Neural progenitor cell (in vitro differentiated cells): ENCODE measurements around the gene IL17A.

Source experiments
- EZH2 ChIP-seq: fragments of 200-600 bp; sonication (generic); IDR thresholded peaks from 2 replicates; pipeline ENCODE4 v1.6.1; 2017; ENCODE audit warnings: antibody characterized with exemption, mild to moderate bottlenecking, moderate library complexity
- EZH2phosphoT487 ChIP-seq: fragments of 200-600 bp; sonication (generic); IDR thresholded peaks from 2 replicates; pipeline ENCODE4 v1.6.1; 2017; ENCODE audit warnings: antibody characterized with exemption
- TF ChIP-seq, protein P1 (sequence below): fragments of 200-600 bp; sonication (generic); IDR thresholded peaks from 2 replicates; pipeline ENCODE4 v1.5.1; 2017; ENCODE audit warnings: antibody characterized with exemption, mild to moderate bottlenecking

DNA sequence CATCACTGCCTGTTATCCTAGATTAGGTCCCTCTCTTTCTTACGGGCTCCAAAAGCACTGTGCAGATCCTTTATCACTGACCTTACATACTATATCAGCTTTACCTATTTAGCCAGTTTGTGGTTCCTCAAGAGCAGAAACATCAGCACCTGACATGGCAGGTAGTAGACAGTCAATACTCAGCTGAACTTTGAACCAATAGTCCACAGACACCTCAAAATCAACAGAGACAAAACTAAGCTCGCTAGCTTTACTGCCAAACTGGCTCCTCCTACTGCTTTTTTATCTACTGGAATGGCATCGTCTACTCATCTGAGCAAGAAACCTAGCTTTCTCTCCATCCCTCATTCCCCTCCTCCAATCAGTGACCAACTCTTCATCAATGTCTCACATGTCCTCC is 5.6 kb downstream of the IL17A start:
- TF ChIP-seq, protein P1, sequence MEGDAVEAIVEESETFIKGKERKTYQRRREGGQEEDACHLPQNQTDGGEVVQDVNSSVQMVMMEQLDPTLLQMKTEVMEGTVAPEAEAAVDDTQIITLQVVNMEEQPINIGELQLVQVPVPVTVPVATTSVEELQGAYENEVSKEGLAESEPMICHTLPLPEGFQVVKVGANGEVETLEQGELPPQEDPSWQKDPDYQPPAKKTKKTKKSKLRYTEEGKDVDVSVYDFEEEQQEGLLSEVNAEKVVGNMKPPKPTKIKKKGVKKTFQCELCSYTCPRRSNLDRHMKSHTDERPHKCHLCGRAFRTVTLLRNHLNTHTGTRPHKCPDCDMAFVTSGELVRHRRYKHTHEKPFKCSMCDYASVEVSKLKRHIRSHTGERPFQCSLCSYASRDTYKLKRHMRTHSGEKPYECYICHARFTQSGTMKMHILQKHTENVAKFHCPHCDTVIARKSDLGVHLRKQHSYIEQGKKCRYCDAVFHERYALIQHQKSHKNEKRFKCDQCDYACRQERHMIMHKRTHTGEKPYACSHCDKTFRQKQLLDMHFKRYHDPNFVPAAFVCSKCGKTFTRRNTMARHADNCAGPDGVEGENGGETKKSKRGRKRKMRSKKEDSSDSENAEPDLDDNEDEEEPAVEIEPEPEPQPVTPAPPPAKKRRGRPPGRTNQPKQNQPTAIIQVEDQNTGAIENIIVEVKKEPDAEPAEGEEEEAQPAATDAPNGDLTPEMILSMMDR, result no peak
- TF ChIP-seq EZH2 (no peak), EZH2phosphoT487 (no peak)
